GM12872 (cell line): ENCODE measurements around the gene PRXL2B.

Experiments used
- CTCF ChIP-seq: IDR thresholded peaks from 3 replicates; pipeline ENCODE4 v1.5.1; 2011; ENCODE audit warnings: low read depth, mild to moderate bottlenecking, low read length, moderate library complexity; ENCODE audit not compliant: insufficient read depth

Gene PRXL2B

GRCh38 chr1:2628191-2628932 is 41.8 kb downstream of the PRXL2B start:
- TF ChIP-seq CTCF, result no peak

- TF ChIP-seq CTCF, result no peak
These were observed 42.5 kb downstream of the PRXL2B start for GRCh38 chr1:2628933-2629626.

GRCh38 chr1:2629627-2630497 is 43.3 kb downstream of the PRXL2B start:
- no peak for TF ChIP-seq CTCF

GRCh38 chr1:2630498-2631135 is 44.0 kb downstream of the PRXL2B start:
- TF ChIP-seq CTCF, result no peak

GRCh38 chr1:2631136-2632050 is 44.8 kb downstream of the PRXL2B start:
- TF ChIP-seq CTCF, result no peak

- TF ChIP-seq CTCF, result no peak
These were observed 45.5 kb downstream of the PRXL2B start for GRCh38 chr1:2632051-2632430.
